H54 (cell line): ENCODE measurements around the gene ZCWPW1.
"Not testable (repeated sequence)": the region's sequence is repeated elsewhere in the genome, so short reads cannot be mapped to it uniquely, and the experiment has no call there.

ENCODE experiments used
- DNase-seq: peaks from one replicate; pipeline ENCODE4 v3.0.0; 2011; ENCODE audit warnings: low spot score, mixed read lengths; ENCODE audit not compliant: insufficient read length
- FAIRE-seq: peaks from 3 replicates; lab custom pipeline; 2011; peaks lifted over from hg19 to GRCh38; lab: Jason Lieb, UNC
- POLR2A ChIP-seq: IDR thresholded peaks from 2 replicates; pipeline ENCODE4 v1.6.1; 2011; ENCODE audit warnings: low read depth, mild to moderate bottlenecking, low read length

ZCWPW1 gene

GRCh38 chr7:100360135-100360854, 68.2 kb downstream of the ZCWPW1 start:
- FAIRE-seq (no peak), DNase-seq (no peak)
- TF ChIP-seq POLR2A = no peak

- DNase-seq (no peak), FAIRE-seq (no peak)
- no peak for TF ChIP-seq POLR2A
Observed at GRCh38 chr7:100358857-100359212, 69.7 kb downstream of the ZCWPW1 start.

- DNase-seq = no peak
- TF ChIP-seq POLR2A = no peak
- no peak for FAIRE-seq
Observed at GRCh38 chr7:100358027-100358856, 70.3 kb downstream of the ZCWPW1 start, which contains the start of gene PILRB. PILRB (plus strand) TSS chr7:100358117; CDS start chr7:100358303, 186 bp downstream.

GRCh38 chr7:100357131-100357561, 71.4 kb downstream of the ZCWPW1 start:
- TF ChIP-seq POLR2A = no peak
- no peak for FAIRE-seq
- no peak for DNase-seq

GRCh38 chr7:100356416-100357068, 72.0 kb downstream of the ZCWPW1 start:
- TF ChIP-seq POLR2A = no peak
- FAIRE-seq = no peak

GRCh38 chr7:100353685-100354330, 74.7 kb downstream of the ZCWPW1 start:
- no peak for TF ChIP-seq POLR2A
- DNase-seq = no peak
- FAIRE-seq = no peak

More at GRCh38 chr7:100356416-100357068, 72.0 kb downstream of the ZCWPW1 start:
- DNase-seq = no peak

GRCh38 chr7:100352984-100353684, 75.4 kb downstream of the ZCWPW1 start:
- FAIRE-seq = no peak
- no peak for DNase-seq
- TF ChIP-seq POLR2A = no peak

- not testable (repeated sequence) for DNase-seq, FAIRE-seq
Observed at GRCh38 chr7:100352230-100352781, 76.2 kb downstream of the ZCWPW1 start.

- no peak for TF ChIP-seq POLR2A
- FAIRE-seq = no peak
- DNase-seq = no peak
Observed at GRCh38 chr7:100351657-100352058, 76.8 kb downstream of the ZCWPW1 start.
